Loucy (cell line): ENCODE data around the gene PNPLA1.

Source experiments
- EZH2phosphoT487 ChIP-seq: fragments of 200-600 bp; IDR thresholded peaks from 2 replicates; pipeline ENCODE4 v1.6.1; 2018; ENCODE audit warnings: antibody characterized with exemption, mild to moderate bottlenecking, moderate library complexity, borderline replicate concordance
- TF ChIP-seq, protein P1 (sequence below): fragments of 200-600 bp; sonication (generic); conservative IDR thresholded peaks from 2 replicates; pipeline ENCODE4 v1.5.1; 2014; ENCODE audit warnings: mild to moderate bottlenecking, antibody characterized with exemption, low read length

DNA sequence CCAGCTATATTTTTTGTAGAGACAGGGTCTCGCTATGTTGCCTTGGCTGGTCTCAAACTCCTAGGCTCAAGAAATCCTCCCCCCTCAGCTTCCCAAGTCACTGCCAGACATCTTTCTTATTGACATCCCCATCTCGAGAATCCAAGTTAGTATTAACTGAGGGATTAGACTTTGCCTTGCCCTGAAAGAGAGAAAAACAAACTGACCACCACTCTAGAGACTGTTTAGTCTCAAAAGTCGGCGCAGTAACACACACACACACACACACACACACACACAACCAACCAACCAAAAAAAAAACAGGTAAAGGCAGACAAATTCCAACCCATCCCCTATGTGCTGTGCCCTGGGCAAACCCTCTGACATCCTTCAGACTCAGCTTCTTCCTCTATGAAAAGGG is 27.2 kb upstream of the PNPLA1 start:
- TF ChIP-seq, protein P1, sequence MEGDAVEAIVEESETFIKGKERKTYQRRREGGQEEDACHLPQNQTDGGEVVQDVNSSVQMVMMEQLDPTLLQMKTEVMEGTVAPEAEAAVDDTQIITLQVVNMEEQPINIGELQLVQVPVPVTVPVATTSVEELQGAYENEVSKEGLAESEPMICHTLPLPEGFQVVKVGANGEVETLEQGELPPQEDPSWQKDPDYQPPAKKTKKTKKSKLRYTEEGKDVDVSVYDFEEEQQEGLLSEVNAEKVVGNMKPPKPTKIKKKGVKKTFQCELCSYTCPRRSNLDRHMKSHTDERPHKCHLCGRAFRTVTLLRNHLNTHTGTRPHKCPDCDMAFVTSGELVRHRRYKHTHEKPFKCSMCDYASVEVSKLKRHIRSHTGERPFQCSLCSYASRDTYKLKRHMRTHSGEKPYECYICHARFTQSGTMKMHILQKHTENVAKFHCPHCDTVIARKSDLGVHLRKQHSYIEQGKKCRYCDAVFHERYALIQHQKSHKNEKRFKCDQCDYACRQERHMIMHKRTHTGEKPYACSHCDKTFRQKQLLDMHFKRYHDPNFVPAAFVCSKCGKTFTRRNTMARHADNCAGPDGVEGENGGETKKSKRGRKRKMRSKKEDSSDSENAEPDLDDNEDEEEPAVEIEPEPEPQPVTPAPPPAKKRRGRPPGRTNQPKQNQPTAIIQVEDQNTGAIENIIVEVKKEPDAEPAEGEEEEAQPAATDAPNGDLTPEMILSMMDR, result no peak
- TF ChIP-seq EZH2phosphoT487, result no peak
